H1 (cell line): ENCODE measurements around the gene MYRIP. TPM values are rescaled to one million over a fixed set of nuclear protein-coding genes. Genes with fewer than 3 reads are reported as not detected.

Source experiments
- CTCF ChIA-PET: fragments of 300-600 bp; sonication (Branson Sonifier 250); formaldehyde crosslinking; loops from one replicate; lab custom pipeline; 2021; ENCODE audit not compliant: partially characterized antibody; lab: Charles Lee
- POLR2A ChIA-PET: fragments of 300-600 bp; sonication (Branson Sonifier 250); formaldehyde crosslinking; loops from one replicate; lab custom pipeline; 2021; ENCODE audit warnings: inconsistent platforms; ENCODE audit not compliant: partially characterized antibody; lab: Charles Lee
- DNase-seq, 2 experiments: peaks; one replicate each; pipeline versions ENCODE4 v3.0.0 to v3.0.0-alpha.2; 2010 to 2022; ENCODE audit warnings: low spot score in 2 of 2, low read depth in 1 of 2, mixed read lengths in 1 of 2
- FAIRE-seq: peaks from 2 replicates; lab custom pipeline; 2011; peaks lifted over from hg19 to GRCh38; lab: Jason Lieb, UNC
- H2AFZ ChIP-seq: 2 replicates; pipeline ENCODE4 v1.8.1; 2012; ENCODE audit warnings: low read length, inconsistent platforms
- H2AK5ac ChIP-seq: 2 replicates; pipeline ENCODE4 v1.6.1; 2013; ENCODE audit warnings: low read depth, low read length
- H2BK120ac ChIP-seq: replicated peaks from 2 replicates; pipeline ENCODE3; 2013; ENCODE audit warnings: low read depth, low read length, inconsistent platforms
- H2BK12ac ChIP-seq: 2 replicates; pipeline ENCODE4 v1.6.1; 2013; ENCODE audit warnings: low read depth, low read length
- H2BK15ac ChIP-seq: 2 replicates; pipeline ENCODE4 v1.6.1; 2013; ENCODE audit warnings: low read length
- H2BK20ac ChIP-seq: 2 replicates; pipeline ENCODE4 v1.6.1; 2013; ENCODE audit warnings: low read length
- H2BK5ac ChIP-seq: 2 replicates; pipeline ENCODE4 v1.6.1; 2013; ENCODE audit warnings: low read depth, low read length
- H3K14ac ChIP-seq: 2 replicates; pipeline ENCODE4 v1.6.1; 2013; ENCODE audit warnings: inconsistent platforms; ENCODE audit not compliant: insufficient read length
- H3K18ac ChIP-seq: 2 replicates; pipeline ENCODE4 v1.6.1; 2013; ENCODE audit warnings: low read length; ENCODE audit errors: extremely low read depth
- H3K23ac ChIP-seq: 2 replicates; pipeline ENCODE4 v1.6.1; 2013; ENCODE audit warnings: inconsistent platforms; ENCODE audit not compliant: insufficient read length
- H3K23me2 ChIP-seq: 2 replicates; pipeline ENCODE4 v1.6.1; 2013; ENCODE audit warnings: low read depth, low read length
- H3K27ac ChIP-seq: 2 replicates; pipeline ENCODE4 v1.6.1; 2011; ENCODE audit warnings: low read depth, low read length, inconsistent platforms
- H3K27me3 ChIP-seq, 4 experiments: replicated peaks in 1 of 4; 1 replicate in 1 of 4; 2 replicates in 3 of 4; pipeline versions ENCODE4 v1.6.1 to v1.8.1; 2011 to 2013; ENCODE audit warnings: low read length in 3 of 4, mild to moderate bottlenecking in 3 of 4, inconsistent platforms in 2 of 4, mixed read lengths in 2 of 4, moderate library complexity in 1 of 4; ENCODE audit not compliant: control insufficient read depth in 3 of 4, insufficient read depth in 3 of 4; ENCODE audit errors: extremely low read depth in 1 of 4
- H3K36me3 ChIP-seq, 4 experiments: 2 replicates each; pipeline versions ENCODE4 v1.6.1 to v1.8.1; 2011 to 2013; ENCODE audit warnings: mild to moderate bottlenecking in 4 of 4, low read length in 3 of 4, moderate library complexity in 2 of 4, control low read depth in 1 of 4, inconsistent platforms in 1 of 4; ENCODE audit not compliant: insufficient read depth in 4 of 4, control insufficient read depth in 2 of 4
- H3K4ac ChIP-seq: replicated peaks from 2 replicates; pipeline ENCODE3; 2013; ENCODE audit warnings: low read length, low read depth, mixed read lengths, inconsistent platforms; ENCODE audit not compliant: insufficient read length
- H3K4me1 ChIP-seq, 4 experiments: replicated peaks in 1 of 4; 1 replicate in 1 of 4; 2 replicates in 3 of 4; pipeline versions ENCODE4 v1.6.1 to v1.8.1; 2011 to 2013; ENCODE audit warnings: low read length in 3 of 4, inconsistent platforms in 2 of 4, mixed read lengths in 1 of 4; ENCODE audit not compliant: insufficient read depth in 4 of 4, control insufficient read depth in 3 of 4
- H3K4me2 ChIP-seq, 2 experiments: 2 replicates each; pipeline versions ENCODE4 v1.6.1 to v1.8.1; 2011 to 2013; ENCODE audit warnings: low read depth in 2 of 2, low read length in 2 of 2, control low read depth in 1 of 2, inconsistent platforms in 1 of 2, mild to moderate bottlenecking in 1 of 2; ENCODE audit not compliant: insufficient read depth in 1 of 2
- H3K4me3 ChIP-seq, 4 experiments: fragments of 200-600, 300-600 bp in 1 of 4; sonication (generic), shearing (Covaris generic), sonication (Bioruptor Twin) in 1 of 4; 2 replicates each; pipeline versions ENCODE4 v1.5.1 to v1.8.1; 2011 to 2016; ENCODE audit warnings: low read length in 4 of 4, low read depth in 3 of 4, control low read depth in 2 of 4, inconsistent platforms in 2 of 4, mild to moderate bottlenecking in 2 of 4, mixed read lengths in 1 of 4, moderate library complexity in 1 of 4; ENCODE audit not compliant: insufficient read depth in 2 of 4; ENCODE audit errors: extremely low read depth in 1 of 4
- H3K56ac ChIP-seq: replicated peaks from 2 replicates; pipeline ENCODE3; 2013; ENCODE audit warnings: low read depth, mild to moderate bottlenecking, mixed read lengths, low read length, inconsistent platforms; ENCODE audit not compliant: insufficient read length
- H3K79me1 ChIP-seq: 2 replicates; pipeline ENCODE4 v1.6.1; 2013; ENCODE audit warnings: low read depth, low read length, control low read depth
- H3K79me2 ChIP-seq, 2 experiments: 2 replicates each; pipeline versions ENCODE4 v1.6.1 to v1.8.1; 2012 to 2013; ENCODE audit warnings: low read length in 2 of 2, mild to moderate bottlenecking in 2 of 2, inconsistent platforms in 1 of 2; ENCODE audit not compliant: insufficient read depth in 2 of 2, control insufficient read depth in 1 of 2
- H3K9ac ChIP-seq, 4 experiments: replicated peaks in 1 of 4; 1 replicate in 1 of 4; 2 replicates in 3 of 4; pipeline versions ENCODE4 v1.6.1 to v1.8.1; 2011 to 2013; ENCODE audit warnings: low read depth in 3 of 4, low read length in 3 of 4, control low read depth in 2 of 4, mild to moderate bottlenecking in 2 of 4, moderate library complexity in 2 of 4, inconsistent platforms in 1 of 4; ENCODE audit errors: extremely low read depth in 1 of 4
- H3K9me3 ChIP-seq, 2 experiments: 2 replicates each; pipeline versions ENCODE4 v1.6.1 to v1.8.1; 2012 to 2013; ENCODE audit warnings: mild to moderate bottlenecking in 2 of 2, moderate library complexity in 2 of 2, control low read depth in 1 of 2, inconsistent platforms in 1 of 2, low read depth in 1 of 2, low read length in 1 of 2, mixed read lengths in 1 of 2; ENCODE audit not compliant: insufficient read depth in 2 of 2
- H4K20me1 ChIP-seq, 2 experiments: replicated peaks in 1 of 2; 2 replicates each; pipeline versions ENCODE3 to v1.8.1; 2011 to 2013; ENCODE audit warnings: inconsistent platforms in 2 of 2, low read length in 2 of 2, mild to moderate bottlenecking in 1 of 2; ENCODE audit not compliant: insufficient read depth in 2 of 2, control insufficient read depth in 1 of 2
- H4K5ac ChIP-seq: 2 replicates; pipeline ENCODE4 v1.6.1; 2013; ENCODE audit warnings: low read length, low read depth, mixed read lengths, inconsistent platforms; ENCODE audit not compliant: insufficient read length
- H4K8ac ChIP-seq: 2 replicates; pipeline ENCODE4 v1.8.0; 2013; ENCODE audit warnings: mild to moderate bottlenecking, moderate library complexity, low read length, inconsistent platforms; ENCODE audit not compliant: insufficient read depth; ENCODE audit errors: extremely low read depth
- H4K91ac ChIP-seq: replicated peaks from 2 replicates; pipeline ENCODE3; 2013; ENCODE audit warnings: low read length, mixed read lengths, inconsistent platforms; ENCODE audit not compliant: insufficient read length
- BRCA1 ChIP-seq: IDR thresholded peaks from 2 replicates; pipeline ENCODE4 v1.6.1; 2012; ENCODE audit warnings: low read depth, low read length, improper control_type of control experiment
- CTBP2 ChIP-seq: IDR thresholded peaks from 2 replicates; pipeline ENCODE4 v1.7.0; 2011; ENCODE audit warnings: borderline replicate concordance, mild to moderate bottlenecking, moderate library complexity, mixed read lengths, low read length; ENCODE audit not compliant: insufficient read depth, insufficient read length
- EP300 ChIP-seq, 2 experiments: IDR thresholded peaks; 1 replicate in 1 of 2; 2 replicates in 1 of 2; pipeline ENCODE4 v1.6.1; 2011 to 2012; ENCODE audit warnings: low read depth in 2 of 2, low read length in 2 of 2, mild to moderate bottlenecking in 2 of 2, borderline replicate concordance in 1 of 2, inconsistent platforms in 1 of 2, moderate library complexity in 1 of 2
- EZH2 ChIP-seq: fragments of 200-600 bp; sonication (generic); IDR thresholded peaks from 2 replicates; pipeline ENCODE4 v1.7.1; 2012; ENCODE audit warnings: low read depth, mild to moderate bottlenecking, moderate library complexity, low read length, inconsistent platforms; ENCODE audit not compliant: severe bottlenecking
- FOSL1 ChIP-seq: IDR thresholded peaks from 2 replicates; pipeline ENCODE4 v1.6.1; 2011; ENCODE audit warnings: mild to moderate bottlenecking, low read depth, low read length, moderate library complexity; ENCODE audit not compliant: insufficient read depth
- HDAC2 ChIP-seq, 2 experiments: fragments of 300-600 bp in 1 of 2; sonication (generic) in 1 of 2; IDR thresholded peaks; 2 replicates each; pipeline ENCODE4 v1.6.1; 2011 to 2012; ENCODE audit warnings: low read depth in 2 of 2, low read length in 2 of 2, mild to moderate bottlenecking in 2 of 2, moderate library complexity in 2 of 2, borderline replicate concordance in 1 of 2, inconsistent platforms in 1 of 2
- JUND ChIP-seq: IDR thresholded peaks from 2 replicates; pipeline ENCODE4 v1.6.1; 2011; ENCODE audit warnings: mild to moderate bottlenecking, improper control_type of control experiment, low read length
- NRF1 ChIP-seq: IDR thresholded peaks from 2 replicates; pipeline ENCODE4 v1.6.1; 2011; ENCODE audit warnings: mild to moderate bottlenecking, low read depth, low read length, improper control_type of control experiment
- PHF8 ChIP-seq: fragments of 200-600 bp; sonication (generic); conservative IDR thresholded peaks from 2 replicates; pipeline ENCODE4 v1.7.1; 2012; ENCODE audit warnings: low read depth, mild to moderate bottlenecking, inconsistent platforms, low read length, moderate library complexity
- RBBP5 ChIP-seq: IDR thresholded peaks from 2 replicates; pipeline ENCODE4 v1.7.1; 2012; ENCODE audit warnings: low read depth, mild to moderate bottlenecking, inconsistent platforms, low read length, moderate library complexity, borderline replicate concordance
- SIRT6 ChIP-seq: IDR thresholded peaks from one replicate; pipeline ENCODE4 v1.7.1; 2012; ENCODE audit warnings: low read length, inconsistent platforms
- SIX5 ChIP-seq: IDR thresholded peaks from 2 replicates; pipeline ENCODE4 v1.6.1; 2011; ENCODE audit warnings: mild to moderate bottlenecking, low read depth, low read length
- TAF1 ChIP-seq: IDR thresholded peaks from 2 replicates; pipeline ENCODE4 v1.6.1; 2011; ENCODE audit warnings: mild to moderate bottlenecking, low read depth, low read length
- TCF12 ChIP-seq: IDR thresholded peaks from 2 replicates; pipeline ENCODE4 v1.6.1; 2011; ENCODE audit warnings: low read depth, mild to moderate bottlenecking, low read length
- polyA plus RNA-seq, 7 experiments: library from polyadenylated mRNA; depleted of rRNA in 3 of 7; stranded (reverse) in 5 of 7; unstranded in 2 of 7; fragments of >200 nt in 5 of 7; fragments of 200-250 nt in 2 of 7; gene quantifications; 1 replicate in 5 of 7; 2 replicates in 1 of 7; 4 replicates in 1 of 7; pipeline versions ENCODE4 v1.2.1 to v1.2.3, GENCODE V29; 2011 to 2013; ENCODE audit warnings: missing spikeins in 2 of 7, mixed read lengths in 2 of 7
- total RNA-seq: library from RNA; stranded (reverse); fragmentation: NEBNext Ultra II Directional; extraction: Animal tissue kit (Norgen Biotek cat#: 25700); gene quantifications from 2 replicates; pipeline ENCODE4 v1.2.1, GENCODE V29; 2021
- TF ChIP-seq, protein P1 (sequence below): IDR thresholded peaks from 2 replicates; pipeline ENCODE4 v1.6.1; 2011; ENCODE audit warnings: low read depth, mild to moderate bottlenecking, low read length; ENCODE audit not compliant: insufficient read depth

Gene MYRIP
- total and polyA plus RNA-seq, 2 of the 8 experiments (the other 6 are each of a cell fraction or from before 2014, with no cell fraction given): 0.54 to 4.3 TPM

DNA sequence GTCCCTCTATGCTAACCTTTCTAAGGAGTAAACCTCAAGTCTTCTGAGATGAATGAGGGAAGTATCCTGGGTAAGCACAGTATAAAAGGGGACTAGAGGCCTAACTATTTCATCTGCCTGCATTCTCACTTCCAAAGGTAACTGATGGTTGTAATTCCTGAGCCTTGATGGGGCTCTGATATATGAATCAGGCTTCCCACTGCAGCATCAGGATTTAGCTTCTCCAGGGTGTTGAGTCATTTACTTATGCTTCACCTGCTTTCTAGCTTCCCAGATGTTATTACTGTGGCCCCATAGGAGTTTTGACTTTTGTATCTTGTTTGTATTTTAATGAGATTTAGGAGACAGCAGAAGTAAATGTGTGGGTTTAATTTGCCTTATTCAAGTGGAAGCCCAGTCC lies 292.8 kb downstream of the MYRIP start:
- Histone ChIP-seq H3K79me2 (no peaks in the 10 kb centered on the region), H2BK15ac (no peak overlapping the region), H2BK12ac (no peak overlapping the region), H3K23ac (no peak overlapping the region), H3K18ac (no peak overlapping the region), H4K5ac (no peak overlapping the region), H3K9me3 (peaks cover 0 to 4% of the 10 kb centered on the region in 2 experiments; a peak in 1 of 4 replicates), H2BK5ac (no peak overlapping the region), H3K79me1 (no peaks in the 10 kb centered on the region), H2AFZ (no peak overlapping the region), H3K4me2 (no peak overlapping the region), H3K4ac (no peak overlapping the region), H4K8ac (no peak overlapping the region), H3K36me3 (no peaks in the 10 kb centered on the region), H3K4me1 (peaks cover 0 to 4% (median 0%) of the 10 kb centered on the region in 4 experiments; a peak in 2 of 7 replicates), H3K27me3 (no peaks in the 10 kb centered on the region), H4K20me1 (no peaks in the 10 kb centered on the region), H3K14ac (no peak overlapping the region), H3K27ac (no peak overlapping the region), H3K23me2 (no peaks in the 10 kb centered on the region; the same call in 1 of the 2 replicates), H2AK5ac (no peak overlapping the region), H3K56ac (no peak overlapping the region), H3K4me3 (no peak overlapping the region), H2BK120ac (no peak overlapping the region), H4K91ac (no peak overlapping the region), H3K9ac (no peak overlapping the region), H2BK20ac (no peak overlapping the region)
- CTCF ChIA-PET: no interaction called here
- POLR2A ChIA-PET: no interaction called here
- FAIRE-seq (no peak), DNase-seq (no peak)
- TF ChIP-seq SIRT6: no peak
- TF ChIP-seq CTBP2: no peak
- no peak for TF ChIP-seq NRF1
- no peak for TF ChIP-seq EZH2
- TF ChIP-seq EP300 (IDR thresholded peaks at IDR 0.05; ENCODE audit: borderline replicate concordance in 1 of 2, low read depth in 2 of 2, low read length in 2 of 2): no peak
- TF ChIP-seq HDAC2 (IDR thresholded peaks at IDR 0.05; ENCODE audit: borderline replicate concordance in 1 of 2, low read depth in 2 of 2, low read length in 2 of 2): no peak
- no peak for TF ChIP-seq TAF1
- no peak for TF ChIP-seq BRCA1
- TF ChIP-seq, protein P1, sequence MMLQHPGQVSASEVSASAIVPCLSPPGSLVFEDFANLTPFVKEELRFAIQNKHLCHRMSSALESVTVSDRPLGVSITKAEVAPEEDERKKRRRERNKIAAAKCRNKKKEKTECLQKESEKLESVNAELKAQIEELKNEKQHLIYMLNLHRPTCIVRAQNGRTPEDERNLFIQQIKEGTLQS: no peak
- TF ChIP-seq RBBP5: no peak
- TF ChIP-seq FOSL1: no peak
- no peak for TF ChIP-seq PHF8
- TF ChIP-seq JUND: no peak
- no peak for TF ChIP-seq TCF12
- no peak for TF ChIP-seq SIX5
